Caco-2 (cell line): Measurements from ENCODE around the gene LIPC. TPM values are rescaled to one million over a fixed set of nuclear protein-coding genes. Genes with fewer than 3 reads are reported as not detected.

Source experiments
- BruUV-seq: library from RNA; stranded (reverse); fragments of 400-500 nt; replicated peaks from 2 replicates; lab custom pipeline; 2021; lab: Mats Ljungman, UMichigan
- CTCF ChIA-PET: fragments of 300-600 bp; sonication (Branson Sonifier 250); formaldehyde crosslinking; loops from one replicate; lab custom pipeline; 2022; ENCODE audit warnings: antibody characterized with exemption; lab: Charles Lee
- POLR2A ChIA-PET: fragments of 300-600 bp; sonication (Branson Sonifier 250); formaldehyde crosslinking; loops from one replicate; lab custom pipeline; 2022; ENCODE audit warnings: antibody characterized with exemption; lab: Charles Lee
- DNase-seq, 2 experiments: peaks; one replicate each; pipeline versions ENCODE4 v3.0.0 to v3.0.0-alpha.2; 2020 to 2022
- H3K27me3 ChIP-seq: replicated peaks from 2 replicates; pipeline ENCODE4 v1.6.0; 2011; ENCODE audit warnings: low read length; ENCODE audit not compliant: control insufficient read depth, insufficient read depth
- H3K36me3 ChIP-seq: 2 replicates; pipeline ENCODE4 v1.5.1; 2011; ENCODE audit warnings: low read length; ENCODE audit not compliant: control insufficient read depth, insufficient read depth
- H3K4me1 ChIP-seq: fragments of 250-450 bp; sonication (Bioruptor Pico); 2 replicates; pipeline ENCODE4 v1.5.1; 2020; ENCODE audit warnings: mild to moderate bottlenecking
- H3K4me3 ChIP-seq: 2 replicates; pipeline ENCODE4 v1.5.1; 2011; ENCODE audit warnings: low read depth, mild to moderate bottlenecking, control low read depth, low read length
- H3K9me3 ChIP-seq: fragments of 250-450 bp; sonication (Bioruptor Pico); 2 replicates; pipeline ENCODE4 v1.5.1; 2020; ENCODE audit warnings: mild to moderate bottlenecking, moderate library complexity
- H3K27ac Mint-ChIP-seq: one replicate; pipeline ENCODE4 v1.8.0; 2022; ENCODE audit warnings: mixed read lengths; ENCODE audit not compliant: unreplicated experiment
- H3K27me3 Mint-ChIP-seq: one replicate; pipeline ENCODE4 v1.8.0; 2022; ENCODE audit warnings: mixed read lengths; ENCODE audit not compliant: insufficient read depth, unreplicated experiment
- H3K36me3 Mint-ChIP-seq: one replicate; pipeline ENCODE4 v1.8.0; 2022; ENCODE audit warnings: mild to moderate bottlenecking, mixed read lengths; ENCODE audit not compliant: insufficient read depth, unreplicated experiment
- H3K4me1 Mint-ChIP-seq: one replicate; pipeline ENCODE4 v1.8.0; 2022; ENCODE audit warnings: low read depth, mixed read lengths; ENCODE audit not compliant: unreplicated experiment
- H3K4me3 Mint-ChIP-seq: one replicate; pipeline ENCODE4 v1.8.0; 2022; ENCODE audit warnings: mild to moderate bottlenecking, moderate library complexity, mixed read lengths; ENCODE audit not compliant: unreplicated experiment
- H3K9me3 Mint-ChIP-seq: one replicate; pipeline ENCODE4 v1.8.0; 2022; ENCODE audit warnings: mixed read lengths; ENCODE audit not compliant: unreplicated experiment
- CTCF ChIP-seq, 2 experiments: fragments of 200-600 bp in 1 of 2; IDR thresholded peaks; 1 replicate in 1 of 2; 2 replicates in 1 of 2; pipeline versions ENCODE4 v1.5.1 to v1.8.0; 2011 to 2022; ENCODE audit warnings: antibody characterized with exemption in 1 of 2, control low read depth in 1 of 2, inconsistent platforms in 1 of 2, low read depth in 1 of 2, low read length in 1 of 2, mild to moderate bottlenecking in 1 of 2, moderate library complexity in 1 of 2; ENCODE audit not compliant: insufficient read depth in 1 of 2, severe bottlenecking in 1 of 2, unreplicated experiment in 1 of 2
- intact Hi-C: fragments of 100-400 bp; cut with micrococcal nuclease; formaldehyde crosslinking; loops from one replicate; pipeline ENCODE4 v1.10.0; 2022; ENCODE audit not compliant: unreplicated experiment
- total RNA-seq: library from RNA; stranded (reverse); gene quantifications from 2 replicates; pipeline ENCODE4 v1.2.3, GENCODE V29; 2022

LIPC gene
- total RNA-seq, 1 experiment from 2014 or later = 17.6 TPM

GRCh38 chr15:58554758-58555157, 123.0 kb downstream of the LIPC start:
- TF ChIP-seq CTCF (IDR thresholded peaks at IDR 0.05; ENCODE audit: insufficient read depth in 1 of 2, low read depth in 1 of 2, low read length in 1 of 2, severe bottlenecking in 1 of 2, unreplicated experiment in 1 of 2) = no peak
- CTCF ChIA-PET = no interaction called here
- no TSS peak for BruUV-seq
- Mint-ChIP-seq H3K27me3 (no peaks in the 10 kb centered on the region), H3K27ac (no peak overlapping the region), H3K4me1 (peaks cover 40% of the 10 kb centered on the region), H3K4me3 (no peak overlapping the region), H3K36me3 (no peaks in the 10 kb centered on the region), H3K9me3 (no peaks in the 10 kb centered on the region)
- Histone ChIP-seq H3K27me3 (no peaks in the 10 kb centered on the region), H3K4me1 (peaks cover 18% of the 10 kb centered on the region; the same call in 1 of the 2 replicates), H3K9me3 (no peaks in the 10 kb centered on the region), H3K36me3 (no peaks in the 10 kb centered on the region; the same call in 1 of the 2 replicates), H3K4me3 (no peak overlapping the region)
- POLR2A ChIA-PET = no interaction called here
- DNase-seq = no peak
- intact Hi-C loops = no loop called here

GRCh38 chr15:58555162-58556027, 123.6 kb downstream of the LIPC start:
- Mint-ChIP-seq H3K27ac (no peak overlapping the region), H3K4me3 (no peak overlapping the region)
- POLR2A ChIA-PET = no interaction called here

GRCh38 chr15:58556028-58556361, 124.2 kb downstream of the LIPC start:
- Mint-ChIP-seq H3K27ac (no peak overlapping the region), H3K27me3 (no peaks in the 10 kb centered on the region), H3K36me3 (no peaks in the 10 kb centered on the region), H3K4me1 (peaks cover 33% of the 10 kb centered on the region), H3K4me3 (no peak overlapping the region), H3K9me3 (no peaks in the 10 kb centered on the region)
- Histone ChIP-seq H3K9me3 (no peaks in the 10 kb centered on the region), H3K27me3 (no peaks in the 10 kb centered on the region), H3K4me3 (no peak overlapping the region), H3K36me3 (no peaks in the 10 kb centered on the region), H3K4me1 (peaks cover 20% of the 10 kb centered on the region; the same call in 1 of the 2 replicates)
- POLR2A ChIA-PET = no interaction called here
- CTCF ChIA-PET = no interaction called here
- DNase-seq = no peak
- intact Hi-C loops = no loop called here
- BruUV-seq = no TSS peak
- TF ChIP-seq CTCF (IDR thresholded peaks at IDR 0.05; ENCODE audit: insufficient read depth in 1 of 2, low read depth in 1 of 2, low read length in 1 of 2, severe bottlenecking in 1 of 2, unreplicated experiment in 1 of 2) = no peak

More at GRCh38 chr15:58555162-58556027, 123.6 kb downstream of the LIPC start:
- BruUV-seq = no TSS peak
- no peaks in the 10 kb centered on the region for H3K36me3 ChIP-seq
- Mint-ChIP-seq H3K9me3 (no peaks in the 10 kb centered on the region), H3K36me3 (no peaks in the 10 kb centered on the region), H3K27me3 (no peaks in the 10 kb centered on the region), H3K4me1 (peaks cover 34% of the 10 kb centered on the region)
- peak in 1 of 2 experiments; percentile 17 for TF ChIP-seq CTCF (IDR thresholded peaks at IDR 0.05; ENCODE audit: insufficient read depth in 1 of 2, low read depth in 1 of 2, low read length in 1 of 2, severe bottlenecking in 1 of 2, unreplicated experiment in 1 of 2)
- intact Hi-C loops = no loop called here
- H3K9me3 ChIP-seq = no peaks in the 10 kb centered on the region
- H3K4me3 ChIP-seq = no peak overlapping the region
- H3K27me3 ChIP-seq = no peaks in the 10 kb centered on the region
- peaks cover 18% of the 10 kb centered on the region; the same call in 1 of the 2 replicates for H3K4me1 ChIP-seq
- peak; percentile 34 to 50 for DNase-seq
- CTCF ChIA-PET = no interaction called here
